DND-41 (cell line): Measurements from ENCODE around the gene EYS.

Source experiments
- ATAC-seq: fragments of 200-7000 bp; cut with Tn5 transposase; 3 replicates; pipeline ENCODE4 v1.9.1; 2021; ENCODE audit warnings: low read depth; ENCODE audit not compliant: insufficient read depth
- DNase-seq: peaks from one replicate; pipeline ENCODE4 v3.0.0-alpha.2; 2020
- H2AFZ ChIP-seq: 2 replicates; pipeline ENCODE4 v1.6.0; 2012; ENCODE audit warnings: low read depth, low read length
- H3K27ac ChIP-seq: 2 replicates; pipeline ENCODE4 v1.5.1; 2012; ENCODE audit warnings: low read length, inconsistent platforms
- H3K27me3 ChIP-seq: fragments of 200-600 bp; sonication (generic); 2 replicates; pipeline ENCODE4 v1.6.0; 2012; ENCODE audit warnings: low read length, mild to moderate bottlenecking, inconsistent platforms; ENCODE audit not compliant: insufficient read depth, poor library complexity
- H3K36me3 ChIP-seq: 2 replicates; pipeline ENCODE4 v1.5.1; 2012; ENCODE audit warnings: low read length, inconsistent platforms; ENCODE audit not compliant: insufficient read depth
- H3K4me1 ChIP-seq: 2 replicates; pipeline ENCODE4 v1.5.1; 2012; ENCODE audit warnings: mild to moderate bottlenecking, low read length; ENCODE audit not compliant: insufficient read depth
- H3K4me2 ChIP-seq: 2 replicates; pipeline ENCODE4 v1.6.0; 2012; ENCODE audit warnings: mild to moderate bottlenecking, moderate library complexity, low read length, inconsistent platforms; ENCODE audit not compliant: insufficient read depth
- H3K4me3 ChIP-seq, 2 experiments: fragments of 200-600 bp in 1 of 2; shearing (Covaris generic) in 1 of 2; 2 replicates each; pipeline ENCODE4 v1.5.1; 2012 to 2016; ENCODE audit warnings: inconsistent platforms in 2 of 2, low read length in 2 of 2, mild to moderate bottlenecking in 2 of 2, low read depth in 1 of 2, moderate library complexity in 1 of 2
- H3K79me2 ChIP-seq: 2 replicates; pipeline ENCODE4 v1.6.0; 2012; ENCODE audit warnings: low read length, inconsistent platforms; ENCODE audit not compliant: insufficient read depth
- H3K9ac ChIP-seq: 2 replicates; pipeline ENCODE4 v1.6.0; 2012; ENCODE audit warnings: low read depth, mild to moderate bottlenecking, inconsistent platforms, low read length, moderate library complexity
- H3K9me3 ChIP-seq: 2 replicates; pipeline ENCODE4 v1.5.1; 2012; ENCODE audit warnings: low read length, moderate library complexity, mild to moderate bottlenecking, inconsistent platforms; ENCODE audit not compliant: insufficient read depth, severe bottlenecking
- H4K20me1 ChIP-seq: 2 replicates; pipeline ENCODE4 v1.6.0; 2012; ENCODE audit warnings: low read length; ENCODE audit not compliant: insufficient read depth
- EZH2 ChIP-seq: IDR thresholded peaks from 3 replicates; pipeline ENCODE4 v1.6.1; 2012; ENCODE audit warnings: borderline replicate concordance, low read depth, mild to moderate bottlenecking, moderate library complexity, low read length, inconsistent platforms; ENCODE audit not compliant: severe bottlenecking
- TF ChIP-seq, protein P1 (sequence below): IDR thresholded peaks from 2 replicates; pipeline ENCODE4 v1.5.1; 2012; ENCODE audit warnings: borderline replicate concordance, low read length, moderate library complexity, mild to moderate bottlenecking; ENCODE audit not compliant: poor library complexity, severe bottlenecking; ENCODE audit errors: extremely low read depth

The EYS gene

DNA sequence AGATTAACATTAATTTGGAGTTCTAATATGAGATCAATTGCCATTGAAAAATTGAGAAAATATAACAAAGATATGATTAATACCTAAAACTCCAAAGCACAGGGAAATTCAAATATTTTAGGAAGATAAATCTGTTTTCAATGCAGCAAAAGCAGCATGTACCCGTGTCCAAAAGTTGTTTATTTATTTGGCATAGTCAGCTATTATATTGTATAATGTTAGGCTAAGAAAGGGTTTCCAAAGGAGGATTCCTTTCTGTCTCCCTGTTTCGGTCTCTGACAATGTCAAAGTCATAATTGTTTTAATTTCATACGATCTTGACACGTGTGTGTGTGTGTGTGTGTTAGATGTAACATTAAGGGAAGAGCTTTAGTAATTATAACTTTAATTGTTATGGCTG lies 914.5 kb downstream of the EYS start:
- Histone ChIP-seq H3K4me1 (no peaks in the 10 kb centered on the region), H3K9ac (no peak overlapping the region), H3K9me3 (no peaks in the 10 kb centered on the region), H3K79me2 (no peaks in the 10 kb centered on the region), H3K36me3 (no peaks in the 10 kb centered on the region), H3K4me2 (no peak overlapping the region), H2AFZ (no peak overlapping the region), H3K27me3 (no peaks in the 10 kb centered on the region), H4K20me1 (no peaks in the 10 kb centered on the region), H3K4me3 (no peak overlapping the region), H3K27ac (no peak overlapping the region)
- ATAC-seq (no peak), DNase-seq (no peak)
- TF ChIP-seq, protein P1, sequence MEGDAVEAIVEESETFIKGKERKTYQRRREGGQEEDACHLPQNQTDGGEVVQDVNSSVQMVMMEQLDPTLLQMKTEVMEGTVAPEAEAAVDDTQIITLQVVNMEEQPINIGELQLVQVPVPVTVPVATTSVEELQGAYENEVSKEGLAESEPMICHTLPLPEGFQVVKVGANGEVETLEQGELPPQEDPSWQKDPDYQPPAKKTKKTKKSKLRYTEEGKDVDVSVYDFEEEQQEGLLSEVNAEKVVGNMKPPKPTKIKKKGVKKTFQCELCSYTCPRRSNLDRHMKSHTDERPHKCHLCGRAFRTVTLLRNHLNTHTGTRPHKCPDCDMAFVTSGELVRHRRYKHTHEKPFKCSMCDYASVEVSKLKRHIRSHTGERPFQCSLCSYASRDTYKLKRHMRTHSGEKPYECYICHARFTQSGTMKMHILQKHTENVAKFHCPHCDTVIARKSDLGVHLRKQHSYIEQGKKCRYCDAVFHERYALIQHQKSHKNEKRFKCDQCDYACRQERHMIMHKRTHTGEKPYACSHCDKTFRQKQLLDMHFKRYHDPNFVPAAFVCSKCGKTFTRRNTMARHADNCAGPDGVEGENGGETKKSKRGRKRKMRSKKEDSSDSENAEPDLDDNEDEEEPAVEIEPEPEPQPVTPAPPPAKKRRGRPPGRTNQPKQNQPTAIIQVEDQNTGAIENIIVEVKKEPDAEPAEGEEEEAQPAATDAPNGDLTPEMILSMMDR: no peak
- TF ChIP-seq EZH2: no peak

DNA sequence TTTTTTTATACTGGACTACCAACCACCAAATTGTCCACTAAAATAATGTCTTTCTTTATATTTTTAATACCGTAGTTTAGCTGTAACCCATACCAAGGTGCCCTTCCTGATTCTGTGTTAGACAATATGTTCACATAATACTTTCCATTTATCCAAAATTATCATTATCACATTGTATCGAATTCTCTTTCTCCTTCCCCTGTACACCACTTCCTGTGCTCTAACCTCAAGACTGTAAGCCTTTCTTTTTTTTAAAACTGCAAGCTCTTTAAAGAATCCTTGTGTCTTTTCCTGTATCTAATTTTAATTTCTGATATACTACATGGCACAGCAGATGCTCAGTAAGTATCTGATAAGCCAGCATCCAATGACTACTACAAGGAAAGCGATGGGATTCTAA lies 917.5 kb downstream of the EYS start:
- H4K20me1 ChIP-seq: no peaks in the 10 kb centered on the region
- no peaks in the 10 kb centered on the region for H3K27me3 ChIP-seq
- H3K4me2 ChIP-seq: no peak overlapping the region
- no peaks in the 10 kb centered on the region for H3K36me3 ChIP-seq
- ATAC-seq (no peak; the same call in 2 of the 3 replicates), DNase-seq (no peak)
- H3K4me3 ChIP-seq: no peak overlapping the region
- no peak overlapping the region for H3K27ac ChIP-seq
- H2AFZ ChIP-seq: no peak overlapping the region
- no peak overlapping the region for H3K9ac ChIP-seq
- TF ChIP-seq, protein P1: no peak
- no peak for TF ChIP-seq EZH2
- no peaks in the 10 kb centered on the region for H3K4me1 ChIP-seq
- no peaks in the 10 kb centered on the region for H3K79me2 ChIP-seq
- no peaks in the 10 kb centered on the region for H3K9me3 ChIP-seq

DNA sequence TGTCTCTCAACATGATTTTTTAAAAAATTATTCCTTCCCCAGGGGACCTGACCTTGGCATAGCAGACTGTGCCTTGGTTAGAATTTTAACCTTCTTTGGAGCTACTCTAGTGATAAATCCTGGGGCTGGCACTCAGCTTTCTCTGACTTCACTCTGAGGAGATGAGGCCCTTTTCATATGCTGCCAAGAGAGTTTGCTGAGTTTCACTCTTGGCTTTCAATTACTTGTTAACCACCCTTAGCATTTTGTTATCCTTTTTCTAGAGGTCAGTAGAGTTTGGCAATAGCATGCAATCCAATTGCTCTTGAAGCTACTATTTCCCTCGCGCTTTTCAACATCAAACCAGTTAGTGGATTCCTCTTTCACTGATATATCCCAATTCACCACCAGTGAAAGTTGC lies 920.3 kb downstream of the EYS start:
- no peak for TF ChIP-seq EZH2
- TF ChIP-seq, protein P1: no peak
- H3K4me3 ChIP-seq: no peak overlapping the region
- H3K9ac ChIP-seq: no peak overlapping the region
- no peaks in the 10 kb centered on the region for H3K9me3 ChIP-seq
- no peaks in the 10 kb centered on the region for H4K20me1 ChIP-seq
- no peak overlapping the region for H3K4me2 ChIP-seq
- H3K27ac ChIP-seq: no peak overlapping the region
- H3K4me1 ChIP-seq: no peaks in the 10 kb centered on the region
- no peak overlapping the region for H2AFZ ChIP-seq
- no peak for DNase-seq
- H3K27me3 ChIP-seq: no peaks in the 10 kb centered on the region
- no peaks in the 10 kb centered on the region for H3K79me2 ChIP-seq
- ATAC-seq: no peak
- H3K36me3 ChIP-seq: no peaks in the 10 kb centered on the region

DNA sequence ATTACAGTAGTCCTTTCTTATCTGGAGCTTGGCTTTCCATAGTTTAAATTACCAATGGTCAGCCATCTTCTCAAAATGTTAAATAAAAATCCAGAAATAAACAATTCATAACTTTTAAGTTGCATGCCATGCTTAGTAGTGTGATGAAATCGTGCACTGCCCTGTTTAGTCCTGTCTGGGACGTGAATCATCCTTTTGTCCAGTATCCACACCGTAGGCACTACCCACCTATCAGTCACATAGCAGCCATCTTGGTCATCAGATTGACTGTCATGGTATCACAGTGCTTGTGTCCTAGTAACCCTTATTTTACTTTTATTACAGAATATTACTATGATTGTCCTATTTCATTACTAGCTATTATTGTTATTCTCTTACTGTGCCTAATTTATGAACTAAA lies 924.1 kb downstream of the EYS start:
- no peaks in the 10 kb centered on the region for H4K20me1 ChIP-seq
- H3K36me3 ChIP-seq: no peaks in the 10 kb centered on the region
- ATAC-seq: no peak
- no peak overlapping the region for H3K9ac ChIP-seq
- H3K4me1 ChIP-seq: no peaks in the 10 kb centered on the region
- TF ChIP-seq EZH2: no peak
- TF ChIP-seq, protein P1: no peak
- H3K9me3 ChIP-seq: no peaks in the 10 kb centered on the region
- DNase-seq: no peak
- H3K4me3 ChIP-seq: no peak overlapping the region
- H2AFZ ChIP-seq: no peak overlapping the region
- no peaks in the 10 kb centered on the region for H3K27me3 ChIP-seq
- no peak overlapping the region for H3K4me2 ChIP-seq
- no peak overlapping the region for H3K27ac ChIP-seq
- H3K79me2 ChIP-seq: no peaks in the 10 kb centered on the region
